GM21367 (cell line): ENCODE measurements around the gene AZIN2.

Source experiments
- ATAC-seq: cut with Tn5 transposase; IDR thresholded peaks from one replicate; pipeline ENCODE4 v1.9.1; 2021; ENCODE audit not compliant: unreplicated experiment

AZIN2 gene

DNA sequence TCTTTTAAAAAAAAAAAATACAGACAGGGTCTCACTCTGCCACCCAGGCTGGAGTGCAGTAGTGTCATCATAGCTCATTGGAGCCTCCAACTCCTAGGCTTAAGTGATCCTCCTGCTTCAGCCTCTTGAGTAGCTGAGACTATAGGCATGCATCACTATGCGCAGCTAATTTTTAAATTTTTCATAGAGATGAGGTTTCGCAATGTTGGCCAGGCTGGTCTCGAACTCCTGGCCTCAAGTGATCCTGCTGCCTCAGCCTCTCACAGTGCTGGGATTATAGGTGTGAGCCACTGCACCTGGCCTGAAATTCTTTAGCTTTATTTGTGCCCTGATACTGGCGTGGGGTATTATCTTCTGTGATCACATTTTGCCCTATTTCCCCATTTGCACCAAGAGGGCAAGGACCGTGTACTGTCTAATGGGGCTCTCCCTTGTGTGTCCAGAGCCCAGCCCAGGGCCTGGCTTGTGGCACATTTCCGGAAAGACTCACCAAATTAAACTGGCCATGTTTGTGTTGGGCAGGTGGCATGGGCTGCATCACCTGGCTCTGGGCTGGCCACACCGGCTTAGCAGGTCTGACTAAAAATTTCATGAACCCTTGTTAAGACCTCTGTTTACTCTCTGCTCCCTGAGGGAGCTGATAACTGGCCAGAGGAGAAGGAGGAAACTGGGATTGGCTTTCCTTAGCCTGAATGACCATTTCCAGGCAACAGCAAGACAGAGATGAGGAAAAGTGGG lies 68.7 kb downstream of the AZIN2 start:
- no peak for ATAC-seq

DNA sequence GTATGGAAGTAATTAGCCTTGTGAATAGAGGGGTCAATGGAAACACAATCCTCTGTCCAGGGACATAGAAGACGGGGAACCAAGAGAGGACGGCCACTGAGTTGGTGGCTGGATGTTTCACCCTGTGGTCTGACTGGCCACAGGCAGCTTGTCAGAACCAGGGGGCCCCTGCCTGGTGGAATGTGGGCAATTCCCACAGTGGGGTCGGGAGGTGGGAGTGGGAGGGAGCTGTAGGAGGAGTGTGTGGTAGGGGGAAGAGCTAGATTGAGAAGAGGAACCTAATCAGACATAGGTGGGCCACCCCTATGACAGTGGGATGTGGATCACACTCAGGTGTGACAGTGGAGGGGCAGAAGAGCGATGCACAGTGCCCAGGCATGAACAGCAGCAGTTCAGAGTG lies 69.6 kb downstream of the AZIN2 start:
- ATAC-seq: no peak

DNA sequence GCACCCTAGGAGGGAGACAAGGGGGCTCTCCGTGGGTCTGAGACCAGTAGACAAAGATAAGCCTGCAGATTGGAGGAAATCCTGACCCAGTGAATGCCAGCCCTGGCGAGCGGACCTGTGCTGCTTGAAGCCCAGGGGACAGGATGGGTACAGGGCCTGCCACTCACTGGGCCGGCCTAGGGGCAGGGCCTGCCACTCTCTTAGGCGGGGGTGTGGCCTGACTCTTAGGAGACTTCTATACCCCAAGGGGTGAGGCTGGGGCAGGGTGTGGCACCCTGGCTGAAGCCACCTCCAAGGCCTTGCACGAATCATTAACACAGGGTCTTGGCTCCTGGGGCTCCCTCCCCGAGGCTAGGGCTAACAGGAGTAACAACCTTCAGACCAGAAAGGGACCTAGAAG lies 70.2 kb downstream of the AZIN2 start:
- no peak for ATAC-seq

DNA sequence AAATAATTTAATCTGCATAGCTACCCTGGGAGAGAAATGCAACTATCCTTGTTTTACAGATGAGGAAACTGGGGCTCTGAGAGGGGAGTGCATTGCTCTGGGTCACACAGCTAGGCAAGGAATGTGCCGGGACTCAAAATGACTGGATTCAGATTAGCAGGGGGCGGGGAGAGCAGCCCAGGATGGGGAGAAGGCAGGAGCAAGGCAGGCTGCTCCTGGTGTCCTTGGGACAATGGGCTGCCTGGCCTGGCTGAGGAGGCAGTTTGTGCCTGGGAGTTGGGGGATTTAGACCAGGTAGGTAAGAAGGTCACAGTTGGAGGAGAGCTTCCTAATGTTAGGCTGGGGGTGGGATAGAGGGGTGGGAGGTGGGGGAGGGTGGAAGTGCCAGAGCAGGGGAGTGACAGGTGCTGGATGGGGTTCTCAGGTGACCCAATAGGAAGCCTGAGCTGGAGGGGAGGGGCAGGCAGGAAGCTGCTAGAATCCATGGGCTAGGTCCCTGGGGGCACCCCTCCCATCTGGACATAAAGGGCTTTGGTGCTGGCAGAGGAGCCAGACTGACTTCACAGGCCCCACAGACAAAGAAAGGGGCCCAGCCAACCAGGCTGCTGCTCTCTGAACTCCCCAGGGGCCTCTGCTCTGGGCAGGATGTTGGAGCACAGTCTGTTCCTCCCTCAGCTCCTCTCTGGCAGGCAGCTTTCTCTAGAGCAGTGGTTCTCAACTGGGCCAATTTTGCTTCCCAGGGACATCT lies 71.9 kb downstream of the AZIN2 start:
- no peak for ATAC-seq

DNA sequence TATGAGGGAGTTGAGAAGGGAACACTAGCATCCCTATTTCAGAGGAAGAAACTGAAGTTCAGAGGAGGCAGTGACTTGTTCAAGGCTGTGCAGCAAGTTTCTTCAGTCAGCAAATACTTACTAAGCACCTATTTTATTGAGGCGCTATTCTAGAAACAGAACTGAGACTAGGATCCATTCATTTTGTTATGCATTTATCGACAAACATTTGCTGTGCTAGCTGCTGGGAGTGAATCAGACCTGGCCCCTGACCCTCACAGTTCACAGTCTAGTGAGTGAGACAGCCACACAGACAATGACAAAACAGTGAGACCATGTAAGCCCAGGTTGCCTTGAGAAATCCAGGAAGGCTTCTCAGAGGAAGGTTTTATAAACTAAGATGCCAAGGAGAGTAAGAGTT lies 72.7 kb downstream of the AZIN2 start:
- no peak for ATAC-seq

DNA sequence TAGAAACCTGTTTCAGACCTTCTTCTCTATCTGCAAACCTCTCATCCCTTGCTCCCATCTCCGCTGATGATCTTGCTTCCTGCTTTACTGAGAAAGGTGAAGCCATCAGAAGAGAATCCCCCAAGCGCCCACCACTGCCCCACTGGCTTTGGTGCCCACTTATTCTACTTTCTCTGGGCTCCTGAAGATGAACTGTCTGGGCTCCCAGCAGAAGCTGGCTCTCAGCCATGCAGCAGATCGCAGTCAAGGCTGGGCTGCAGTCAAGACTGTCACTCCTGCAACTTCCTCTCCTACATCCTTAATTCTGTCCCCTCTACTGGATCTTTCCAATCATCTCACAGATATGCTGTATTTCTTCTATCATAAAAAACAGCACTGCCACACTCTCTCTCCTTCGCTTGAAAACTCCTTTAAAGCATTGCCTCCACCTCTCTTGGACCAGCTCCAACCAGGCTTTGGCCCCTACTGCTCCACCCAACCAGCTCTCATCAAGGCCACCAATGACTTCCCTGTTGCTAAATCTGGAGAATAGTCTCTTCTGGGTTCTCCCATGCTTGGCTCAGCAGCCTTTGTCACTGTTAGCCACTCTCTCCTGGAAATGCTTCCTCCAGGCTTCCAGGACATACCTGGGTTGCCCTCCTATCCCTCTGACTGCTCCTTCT lies 75.1 kb downstream of the AZIN2 start:
- no peak for ATAC-seq

DNA sequence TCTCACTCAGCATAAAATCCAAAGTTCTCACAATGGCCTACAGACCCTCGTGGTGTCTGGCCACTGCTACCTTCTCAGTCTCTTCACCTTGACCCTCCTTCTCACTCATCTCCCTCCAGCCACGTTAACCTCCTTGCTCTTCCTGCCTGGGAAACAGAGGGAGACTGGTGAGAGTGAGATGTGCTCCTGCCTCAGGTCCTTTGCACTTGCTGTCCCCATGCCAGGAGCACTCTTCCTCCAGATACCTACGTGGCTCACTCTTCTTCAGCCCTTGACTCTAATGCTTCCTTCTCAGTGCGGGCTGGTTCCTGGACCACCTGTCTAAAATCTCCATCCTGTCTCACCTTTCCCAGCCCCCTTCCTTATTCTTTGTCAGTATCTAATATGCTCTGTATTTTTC lies 76.2 kb downstream of the AZIN2 start:
- ATAC-seq: no peak

DNA sequence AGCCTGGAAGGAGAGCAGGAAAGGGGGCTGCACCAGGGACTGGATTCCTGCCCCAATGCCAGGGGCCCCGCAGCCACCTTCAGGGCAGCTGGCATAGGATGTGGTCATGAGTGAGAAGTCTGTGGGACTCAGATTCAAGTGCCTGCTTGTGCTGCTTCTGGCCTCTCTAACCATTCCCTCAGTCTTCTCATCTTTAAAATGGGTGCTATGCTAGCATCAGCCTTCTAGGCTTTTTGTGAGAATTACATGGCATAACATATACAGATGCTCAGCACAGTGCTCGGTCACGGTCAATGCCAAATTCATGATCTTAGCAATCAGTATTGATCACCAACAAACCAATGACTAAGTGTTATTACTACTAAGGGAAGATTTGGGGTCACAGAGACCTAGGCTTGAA lies 77.4 kb downstream of the AZIN2 start:
- no peak for ATAC-seq

DNA sequence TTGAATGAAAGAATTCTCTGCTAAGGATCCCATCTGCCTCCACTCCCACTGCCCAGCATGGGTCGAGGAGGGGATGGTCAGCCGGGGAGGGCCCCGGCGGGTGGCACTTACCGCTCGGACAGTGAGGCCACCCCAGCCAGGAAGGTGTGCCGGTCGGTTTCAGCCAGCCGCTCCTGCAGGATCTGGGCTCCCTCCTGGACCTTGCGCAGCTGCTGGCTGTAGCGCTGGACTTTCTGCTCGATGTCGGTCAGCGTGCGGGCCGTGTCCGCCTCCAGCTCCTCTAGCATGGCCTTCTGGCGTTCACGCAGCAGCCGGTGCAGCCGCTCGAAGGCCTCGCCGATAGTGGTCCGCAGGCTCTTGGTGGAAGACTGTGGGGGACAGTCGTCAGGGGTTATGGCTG lies 78.6 kb downstream of the AZIN2 start:
- no peak for ATAC-seq

DNA sequence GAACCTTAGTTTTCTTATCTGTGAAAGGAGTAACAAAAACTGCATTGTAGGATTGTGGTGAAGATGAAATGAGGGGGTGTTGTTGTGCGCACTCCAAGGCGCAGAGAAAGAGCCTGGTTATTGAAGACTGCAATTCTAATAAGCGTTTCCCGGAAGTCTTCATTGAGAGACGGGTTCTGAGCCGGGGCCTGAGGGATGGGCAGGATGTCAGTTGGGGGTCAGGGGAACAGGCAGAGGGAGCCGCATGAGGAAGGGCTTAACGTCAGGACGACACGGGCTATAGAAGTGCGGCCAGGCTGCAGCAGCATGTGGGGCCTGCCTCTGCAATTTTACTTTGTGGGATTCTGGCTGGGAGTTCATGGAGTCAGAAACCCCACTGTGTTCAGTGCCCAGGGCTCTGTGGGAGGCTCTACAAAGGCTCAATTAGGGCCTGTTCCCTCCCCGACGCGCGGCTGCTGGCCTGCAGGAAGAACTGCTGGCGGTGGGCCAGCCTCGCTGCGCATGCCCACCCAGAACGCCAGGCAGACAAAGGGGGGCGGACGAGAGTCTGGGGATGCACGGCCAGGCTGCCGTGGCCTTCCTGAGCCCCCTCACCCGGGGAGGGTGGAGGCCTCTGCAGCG lies 80.2 kb downstream of the AZIN2 start:
- ATAC-seq: no peak

DNA sequence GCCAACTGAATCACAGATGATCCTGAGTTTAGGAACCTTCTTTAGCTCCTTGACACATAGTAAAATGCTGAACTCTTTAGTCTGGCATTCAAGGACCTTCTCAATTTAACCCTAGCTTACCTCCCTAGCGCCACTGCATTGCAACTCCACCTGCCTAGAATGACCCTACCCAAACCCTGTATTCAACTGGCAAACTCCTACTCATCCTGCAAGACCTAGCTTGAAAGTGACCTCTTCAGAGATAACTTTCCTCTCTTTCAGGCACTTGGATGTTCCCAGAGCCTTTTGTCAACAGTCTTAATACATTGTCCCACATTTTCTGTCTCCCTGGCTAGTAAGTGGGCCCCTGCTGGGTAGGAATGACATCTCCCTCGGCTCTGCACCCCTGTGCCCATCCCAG lies 81.2 kb downstream of the AZIN2 start:
- ATAC-seq: no peak

DNA sequence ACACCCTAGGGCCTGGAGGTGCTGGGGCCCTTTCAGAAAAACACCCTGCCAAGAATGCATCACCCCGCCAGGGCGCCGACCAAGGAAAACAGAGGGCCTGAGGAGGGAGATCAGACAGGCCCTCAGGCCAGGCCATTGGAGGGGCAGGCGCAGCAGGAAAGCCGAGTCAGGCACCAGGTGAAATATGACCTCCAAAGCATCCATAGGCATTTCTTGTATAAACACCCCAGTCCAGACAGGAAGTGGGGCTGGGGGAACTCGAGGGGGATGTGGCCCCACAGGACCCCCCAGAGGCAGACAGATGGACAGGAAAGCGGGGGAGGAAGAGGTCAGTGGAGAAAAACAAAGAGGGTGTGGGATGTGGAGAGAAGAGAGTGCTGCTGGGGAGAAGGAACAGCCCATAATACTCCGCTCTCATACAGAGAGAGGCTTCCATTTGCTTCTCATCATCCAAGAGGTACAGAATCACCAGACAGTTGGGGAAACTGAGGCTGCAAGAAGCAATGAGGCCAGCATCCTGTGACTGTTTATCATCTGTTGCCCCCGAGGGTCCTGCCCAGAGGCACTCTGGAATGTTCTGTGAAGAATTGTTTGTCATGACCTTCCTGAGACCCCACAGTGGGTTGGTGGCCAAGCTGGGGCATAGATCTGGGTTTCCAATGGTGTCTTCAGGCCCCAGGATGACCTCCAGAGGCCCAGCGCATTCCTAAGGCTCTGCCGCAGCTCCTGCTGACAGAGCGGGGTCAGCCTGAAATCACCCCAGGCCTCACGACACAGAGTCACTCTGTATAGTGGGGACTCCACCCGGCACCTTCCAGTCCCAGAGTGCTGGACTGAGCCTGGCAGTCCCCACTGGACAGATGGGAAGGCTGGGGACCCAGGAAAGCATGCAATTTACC lies 82.9 kb downstream of the AZIN2 start:
- no peak for ATAC-seq

DNA sequence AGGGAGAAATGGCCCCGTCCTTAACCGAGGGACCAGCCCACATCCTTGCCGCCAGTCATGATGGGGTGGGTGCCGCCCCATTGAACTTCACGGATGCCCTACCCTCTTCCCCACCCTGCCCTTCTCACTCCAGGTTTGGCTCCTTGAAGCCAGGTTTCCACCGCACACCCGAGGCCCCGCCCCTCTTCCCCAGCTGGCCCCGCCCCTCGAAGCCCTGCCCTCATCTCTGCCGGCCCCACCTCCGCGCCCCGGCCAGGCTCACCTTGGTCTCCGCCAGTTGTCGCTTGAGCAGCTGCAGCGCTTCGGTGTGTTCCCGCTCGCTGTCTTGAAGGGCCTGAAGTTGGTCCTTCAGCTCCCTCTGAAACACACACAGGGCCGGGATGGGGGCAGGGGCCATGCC lies 84.3 kb downstream of the AZIN2 start:
- ATAC-seq: no peak

DNA sequence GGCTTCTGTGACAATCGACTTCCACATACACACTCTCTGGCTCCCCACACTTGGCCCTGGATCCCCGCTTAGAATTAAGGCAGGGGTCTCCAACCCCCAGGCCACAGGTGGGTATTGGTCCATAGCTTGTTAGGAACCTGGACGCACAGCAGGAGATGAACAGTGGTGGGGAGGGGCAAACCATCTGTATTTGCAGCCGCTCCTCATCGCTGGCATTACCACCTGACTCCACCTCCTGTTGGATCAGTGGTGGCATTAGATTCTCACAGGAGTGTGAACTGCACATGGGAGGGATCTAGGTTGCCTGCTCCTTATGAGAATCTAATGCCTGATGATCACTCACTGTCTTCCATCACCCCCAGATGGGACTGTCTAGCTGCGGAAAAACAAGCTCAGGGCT lies 84.9 kb downstream of the AZIN2 start:
- ATAC-seq: no peak

DNA sequence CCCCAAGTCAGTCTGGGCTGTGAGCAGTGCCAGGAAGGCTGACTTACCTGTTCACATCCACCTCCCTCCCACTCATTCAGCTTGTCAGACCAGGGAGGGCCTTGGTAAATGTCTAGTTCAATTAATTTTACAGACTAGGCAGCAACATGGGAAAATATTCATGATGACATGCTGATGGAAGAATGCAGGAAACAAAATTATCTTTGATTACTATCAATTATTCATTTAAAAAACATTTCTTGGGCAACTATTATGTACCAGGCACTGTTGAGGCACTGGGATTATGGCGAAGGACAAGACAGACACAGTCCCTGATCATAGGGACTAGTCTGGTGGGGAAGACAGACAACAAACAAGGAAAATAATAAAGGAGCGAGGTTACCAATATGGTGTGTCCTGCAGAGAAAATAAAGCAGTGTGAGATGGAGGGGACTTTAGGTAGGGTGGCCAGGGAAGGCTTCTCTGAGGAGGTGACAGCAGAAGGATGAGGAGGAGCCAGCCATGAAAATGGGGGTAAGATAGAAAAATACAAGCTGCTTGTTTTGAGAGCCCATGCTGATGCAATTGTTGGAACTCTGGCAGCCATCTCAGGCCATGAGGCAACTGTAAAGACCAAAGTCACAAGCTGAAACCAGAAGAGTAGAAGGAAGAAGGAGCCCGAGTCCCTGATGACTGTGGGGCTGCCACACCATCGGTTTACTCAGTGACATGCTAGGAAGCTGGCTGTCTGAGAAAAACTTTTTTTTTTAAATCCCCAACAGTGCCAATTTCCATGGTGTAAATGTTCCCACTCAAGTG lies 86.9 kb downstream of the AZIN2 start:
- ATAC-seq: no peak

DNA sequence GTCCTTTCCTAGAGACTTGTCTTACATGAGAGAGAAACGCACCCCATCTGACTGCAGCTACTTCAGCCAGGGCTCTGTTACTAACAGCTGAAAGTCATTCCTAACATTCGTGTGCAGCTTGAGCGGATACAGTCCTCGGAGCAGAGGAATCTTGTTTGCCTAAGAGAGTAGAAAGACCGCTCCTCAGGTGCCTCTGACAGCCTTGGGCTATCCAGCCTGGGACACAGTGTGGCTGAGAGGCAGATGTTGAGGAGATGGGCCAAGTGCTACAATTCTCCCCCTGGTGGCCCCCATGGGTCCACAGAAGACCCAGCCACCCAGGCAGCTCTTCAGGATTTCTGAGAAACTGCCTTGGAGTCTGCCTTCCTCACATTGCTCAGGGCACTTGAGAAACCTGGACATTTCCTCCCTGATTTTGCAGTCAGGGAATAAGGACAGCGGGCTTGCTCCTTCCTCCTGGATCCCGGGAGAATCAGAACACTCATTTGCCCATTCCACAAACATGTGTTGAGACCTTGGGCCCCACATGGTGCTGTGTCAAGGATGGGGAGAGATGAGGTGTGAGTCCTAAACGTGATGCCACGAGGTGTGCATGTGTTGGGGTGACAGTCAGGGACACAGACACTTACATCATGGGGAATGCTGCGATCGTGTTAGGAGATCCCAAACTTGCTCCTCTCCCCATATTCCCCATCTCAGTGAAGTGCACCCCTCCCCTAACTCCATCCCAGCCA lies 87.8 kb downstream of the AZIN2 start:
- no peak for ATAC-seq

DNA sequence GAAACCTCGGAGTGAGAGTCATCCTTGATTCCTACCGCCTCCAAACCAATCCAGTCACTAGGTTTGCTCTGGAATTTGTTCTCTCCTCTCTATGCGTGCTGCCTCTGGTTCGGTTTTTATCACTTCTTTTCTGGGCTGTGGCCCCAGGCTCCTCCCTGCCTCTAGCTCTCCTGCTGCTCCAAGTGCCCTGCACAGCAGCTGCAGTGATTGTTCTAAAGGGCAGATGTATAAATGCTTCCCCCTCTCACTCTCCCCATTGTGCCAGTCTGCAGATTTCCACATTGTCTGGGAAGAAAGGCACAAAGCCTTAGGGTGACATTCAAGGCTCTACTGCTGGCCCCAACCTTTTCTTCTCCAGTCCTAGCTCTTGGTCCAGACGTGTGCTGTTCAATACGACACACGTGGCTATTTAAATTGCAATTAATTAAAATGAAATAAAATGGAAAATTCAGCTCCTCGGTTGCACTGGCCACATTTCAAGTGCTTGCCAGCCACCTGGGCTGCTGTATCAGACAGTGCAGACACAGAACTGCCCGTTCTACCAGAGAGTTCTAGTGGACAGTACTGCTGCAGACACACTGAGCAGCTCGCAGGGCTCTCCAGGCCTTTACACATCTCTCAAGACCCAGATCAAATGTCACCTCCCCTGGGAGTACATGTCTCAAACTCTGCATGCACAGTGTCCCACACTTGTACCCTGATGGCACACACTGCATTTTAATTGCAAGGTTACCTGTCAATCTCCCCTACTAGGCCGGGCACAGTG lies 88.5 kb downstream of the AZIN2 start:
- ATAC-seq: no peak
